Lower lobe of right lung (tissue), 2 donors: Measurements from ENCODE around the gene BPIFB4. TPM values are rescaled to one million over a fixed set of nuclear protein-coding genes. Genes with fewer than 3 reads are reported as not detected.

Experiments
- ATAC-seq, 2 donors: fragments of 200-7000 bp; cut with Tn5 transposase; one replicate each; pipeline ENCODE4 v1.9.1; 2020 to 2022; ENCODE audit warnings: mild to moderate bottlenecking in 2 of 2, moderate library complexity in 2 of 2
- DNase-seq: peaks from one replicate; pipeline ENCODE4 v3.0.0-alpha.2; 2020
- H3K27ac ChIP-seq: fragments of 200-600 bp; one replicate; pipeline ENCODE4 v1.8.0; 2022
- H3K27me3 ChIP-seq: fragments of 200-600 bp; one replicate; pipeline ENCODE4 v1.8.0; 2022; ENCODE audit warnings: low read depth
- H3K36me3 ChIP-seq: fragments of 200-600 bp; one replicate; pipeline ENCODE4 v1.8.0; 2022; ENCODE audit warnings: mild to moderate bottlenecking
- H3K4me1 ChIP-seq: fragments of 200-600 bp; one replicate; pipeline ENCODE4 v1.8.0; 2022
- H3K4me3 ChIP-seq: fragments of 200-600 bp; one replicate; pipeline ENCODE4 v1.8.0; 2022; ENCODE audit warnings: mild to moderate bottlenecking
- H3K9me3 ChIP-seq: fragments of 200-600 bp; one replicate; pipeline ENCODE4 v1.8.0; 2022
- CTCF ChIP-seq: fragments of 200-600 bp; IDR thresholded peaks from one replicate; pipeline ENCODE4 v1.8.0; 2022; ENCODE audit warnings: antibody characterized with exemption, mild to moderate bottlenecking
- intact Hi-C: fragments of 100-400 bp; cut with DNase I; formaldehyde crosslinking; loops from one replicate; pipeline ENCODE4 v1.11.0; 2022
- total RNA-seq: library from RNA; stranded (reverse); fragmentation: NEBNext Ultra II Directional; extraction: Animal tissue kit (Norgen Biotek cat#: 25700); gene quantifications from one replicate; pipeline ENCODE4 v1.2.1, GENCODE V29; 2021
- donor health status: DM: no; HTN: yes; CAD: no; lungs with severe emphysema.

Gene BPIFB4
- total RNA-seq, 1 donor from 2014 or later: not detected

GRCh38 chr20:33139467-33139866 lies 60.0 kb downstream of the BPIFB4 start:
- Histone ChIP-seq H3K27ac (no peak overlapping the region), H3K36me3 (no peaks in the 10 kb centered on the region), H3K9me3 (no peaks in the 10 kb centered on the region), H3K4me3 (no peak overlapping the region), H3K4me1 (no peaks in the 10 kb centered on the region), H3K27me3 (no peaks in the 10 kb centered on the region)
- ATAC-seq (no peak), DNase-seq (no peak)
- intact Hi-C loops: no loop called here
- TF ChIP-seq CTCF: no peak

GRCh38 chr20:33145521-33145920 lies 66.1 kb downstream of the BPIFB4 start:
- no peak for TF ChIP-seq CTCF
- H3K9me3 ChIP-seq: no peaks in the 10 kb centered on the region
- DNase-seq (no peak), ATAC-seq (no peak)
- no peaks in the 10 kb centered on the region for H3K4me1 ChIP-seq
- H3K4me3 ChIP-seq: no peak overlapping the region
- no peaks in the 10 kb centered on the region for H3K27me3 ChIP-seq
- H3K36me3 ChIP-seq: no peaks in the 10 kb centered on the region
- no peak overlapping the region for H3K27ac ChIP-seq
- intact Hi-C loops: no loop called here

GRCh38 chr20:33147299-33147698 lies 67.9 kb downstream of the BPIFB4 start:
- intact Hi-C loops: no loop called here

GRCh38 chr20:33148040-33148439 lies 68.6 kb downstream of the BPIFB4 start:
- intact Hi-C loops: no loop called here
- H3K9me3 ChIP-seq: no peaks in the 10 kb centered on the region
- no peak overlapping the region for H3K27ac ChIP-seq
- DNase-seq (no peak), ATAC-seq (no peak)
- TF ChIP-seq CTCF: no peak
- H3K36me3 ChIP-seq: no peaks in the 10 kb centered on the region
- H3K4me1 ChIP-seq: no peaks in the 10 kb centered on the region
- no peaks in the 10 kb centered on the region for H3K27me3 ChIP-seq
- H3K4me3 ChIP-seq: no peak overlapping the region

More at GRCh38 chr20:33147299-33147698, 67.9 kb downstream of the BPIFB4 start:
- Histone ChIP-seq H3K9me3 (no peaks in the 10 kb centered on the region), H3K27me3 (no peaks in the 10 kb centered on the region), H3K4me1 (no peaks in the 10 kb centered on the region), H3K36me3 (no peaks in the 10 kb centered on the region), H3K4me3 (no peak overlapping the region), H3K27ac (no peak overlapping the region)
- no peak for TF ChIP-seq CTCF
- DNase-seq (no peak), ATAC-seq (no peak)

GRCh38 chr20:33154252-33154651 lies 74.8 kb downstream of the BPIFB4 start:
- no peak for TF ChIP-seq CTCF
- Histone ChIP-seq H3K4me1 (no peaks in the 10 kb centered on the region), H3K27me3 (no peaks in the 10 kb centered on the region), H3K4me3 (no peak overlapping the region), H3K36me3 (no peaks in the 10 kb centered on the region), H3K9me3 (no peaks in the 10 kb centered on the region), H3K27ac (no peak overlapping the region)
- intact Hi-C loops: no loop called here
- DNase-seq (no peak), ATAC-seq (no peak)
